ENCODE results near the gene TRIM24. TPM values are rescaled to one million over a fixed set of nuclear protein-coding genes. Genes with fewer than 3 reads are reported as not detected.

Gene TRIM24
- total RNA-seq, 1 experiment from 2014 or later, result 17.4 TPM

DNA sequence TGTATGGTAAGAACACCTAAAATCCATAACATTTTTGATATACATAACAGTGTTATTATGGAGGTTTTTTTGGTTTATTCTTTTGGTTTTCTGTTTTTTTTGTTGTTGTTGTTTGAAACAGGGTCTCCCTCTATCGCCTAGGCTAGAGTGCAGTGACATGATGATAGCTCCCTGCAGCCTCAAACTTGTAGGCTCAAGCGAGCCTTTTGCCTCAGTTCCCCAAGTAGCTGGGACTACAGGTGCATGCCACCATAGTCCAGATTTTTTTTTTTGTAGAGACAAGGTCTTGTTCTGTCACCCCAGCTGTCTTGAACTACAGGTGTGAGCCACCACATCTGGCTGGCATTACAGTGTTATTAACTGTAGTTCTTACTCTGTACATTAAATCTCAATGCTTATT, 83.7 kb downstream of the TRIM24 start:
- H4K20me1 ChIP-seq (ENCODE audit: insufficient read depth, low read depth, low read length), result no peaks in the 10 kb centered on the region
- no peak overlapping the region for H3K4me2 ChIP-seq (ENCODE audit: low read depth, low read length, poor library complexity, severe bottlenecking)
- H3K9me3 ChIP-seq (ENCODE audit: low read length), result no peaks in the 10 kb centered on the region
- DNase-seq, result no peak
- no peak overlapping the region for H3K4me3 ChIP-seq (ENCODE audit: low read length)
- no peaks in the 10 kb centered on the region for H3K27me3 ChIP-seq (ENCODE audit: low read length)
- no peak overlapping the region for H3K27ac ChIP-seq (ENCODE audit: low read length)
- peaks cover 58% of the 10 kb centered on the region for H3K36me3 ChIP-seq (ENCODE audit: insufficient read depth, low read length)
- H2AFZ ChIP-seq (ENCODE audit: low read length), result no peak overlapping the region
- no peak overlapping the region for H3K9ac ChIP-seq (ENCODE audit: low read length)
- peaks cover 16% of the 10 kb centered on the region for H3K79me2 ChIP-seq (ENCODE audit: low read length)
- H3K4me1 ChIP-seq (ENCODE audit: low read length), result no peaks in the 10 kb centered on the region
- H3K9me2 ChIP-seq (replicated peaks; ENCODE audit: insufficient read depth, low read length), result no peaks in the 10 kb centered on the region

DNA sequence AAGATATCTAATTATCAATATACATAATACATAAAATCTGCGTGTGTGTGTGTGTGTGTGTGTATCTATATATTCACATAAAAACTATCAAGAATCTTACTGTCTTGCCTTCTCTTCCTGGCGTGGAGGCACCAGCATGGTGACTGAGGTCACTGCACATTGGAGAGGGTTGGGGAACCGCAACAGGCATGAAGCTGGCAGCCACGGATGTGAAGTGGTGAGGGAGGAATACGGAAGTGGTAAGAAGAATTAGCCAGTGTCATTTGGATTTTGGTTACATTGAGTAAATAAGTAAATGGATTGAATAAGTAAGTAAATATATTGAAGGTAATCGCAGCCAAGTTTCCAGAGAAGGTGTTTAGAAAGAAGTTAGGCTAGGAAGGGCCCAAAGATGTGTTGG, 85.1 kb downstream of the TRIM24 start:
- Histone ChIP-seq H2AFZ (ENCODE audit: low read length) (no peak overlapping the region), H3K4me1 (ENCODE audit: low read length) (no peaks in the 10 kb centered on the region), H3K4me3 (ENCODE audit: low read length) (no peak overlapping the region), H3K36me3 (ENCODE audit: insufficient read depth, low read length) (peaks cover 45% of the 10 kb centered on the region), H3K27ac (ENCODE audit: low read length) (no peak overlapping the region), H4K20me1 (ENCODE audit: insufficient read depth, low read depth, low read length) (no peaks in the 10 kb centered on the region), H3K27me3 (ENCODE audit: low read length) (no peaks in the 10 kb centered on the region), H3K9ac (ENCODE audit: low read length) (no peak overlapping the region), H3K9me3 (ENCODE audit: low read length) (no peaks in the 10 kb centered on the region), H3K79me2 (ENCODE audit: low read length) (peaks cover 16% of the 10 kb centered on the region), H3K9me2 (replicated peaks; ENCODE audit: insufficient read depth, low read length) (no peaks in the 10 kb centered on the region), H3K4me2 (ENCODE audit: low read depth, low read length, poor library complexity, severe bottlenecking) (no peak overlapping the region)
- no peak for DNase-seq

DNA sequence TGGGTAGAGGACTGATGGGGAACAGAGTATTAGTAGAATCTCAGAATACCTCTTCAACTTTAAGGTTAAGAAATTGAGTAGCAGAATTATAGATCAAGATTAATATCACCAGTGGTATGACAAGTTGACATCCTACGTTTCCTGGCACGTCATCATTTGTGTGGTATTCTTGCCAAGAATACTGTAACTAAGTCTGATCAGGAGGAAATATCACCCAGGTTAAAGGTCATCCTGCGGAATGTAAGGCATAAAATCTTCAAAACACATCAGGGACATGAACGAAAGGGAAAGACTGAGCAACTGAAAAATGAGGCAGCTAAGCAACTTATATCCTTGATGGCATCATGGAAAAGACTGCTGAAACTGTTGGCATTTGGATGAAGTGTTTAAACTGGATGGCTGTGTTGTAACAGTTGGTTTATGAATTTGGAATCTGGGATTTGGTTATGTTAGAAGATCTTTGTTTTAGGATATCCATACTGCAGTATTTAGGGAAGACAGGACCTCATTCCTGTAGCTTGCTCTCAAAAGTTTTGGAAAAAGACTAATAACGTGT, 86.1 kb downstream of the TRIM24 start:
- H3K4me1 ChIP-seq (ENCODE audit: low read length), result no peaks in the 10 kb centered on the region
- H3K27ac ChIP-seq (ENCODE audit: low read length), result no peak overlapping the region
- H2AFZ ChIP-seq (ENCODE audit: low read length), result no peak overlapping the region
- no peak overlapping the region for H3K4me2 ChIP-seq (ENCODE audit: low read depth, low read length, poor library complexity, severe bottlenecking)
- peaks cover 16% of the 10 kb centered on the region for H3K79me2 ChIP-seq (ENCODE audit: low read length)
- peaks cover 43% of the 10 kb centered on the region for H3K36me3 ChIP-seq (ENCODE audit: insufficient read depth, low read length)
- DNase-seq, result no peak
- no peaks in the 10 kb centered on the region for H3K27me3 ChIP-seq (ENCODE audit: low read length)
- H4K20me1 ChIP-seq (ENCODE audit: insufficient read depth, low read depth, low read length), result no peaks in the 10 kb centered on the region
- H3K9ac ChIP-seq (ENCODE audit: low read length), result no peak overlapping the region
- H3K9me3 ChIP-seq (ENCODE audit: low read length), result no peaks in the 10 kb centered on the region
- H3K4me3 ChIP-seq (ENCODE audit: low read length), result no peak overlapping the region
- no peaks in the 10 kb centered on the region for H3K9me2 ChIP-seq (replicated peaks; ENCODE audit: insufficient read depth, low read length)

DNA sequence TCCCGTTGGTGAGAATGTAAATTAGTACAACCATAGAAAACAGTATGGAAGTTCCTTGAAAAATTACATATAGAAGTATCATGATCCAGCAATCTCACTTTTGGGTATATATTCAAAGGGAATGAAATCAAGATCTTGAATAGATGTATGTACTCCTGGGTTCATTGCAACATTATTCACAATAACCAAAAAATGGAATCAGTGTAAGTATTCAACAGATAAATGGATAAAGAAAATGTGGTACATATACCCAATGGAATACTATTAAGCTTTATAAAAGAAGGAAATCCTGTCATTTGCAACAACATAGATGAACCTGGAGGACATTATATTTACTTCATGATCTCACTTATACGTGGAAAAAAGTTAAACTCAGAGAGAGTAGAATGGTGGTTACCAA, 86.8 kb downstream of the TRIM24 start:
- Histone ChIP-seq H3K9me2 (replicated peaks; ENCODE audit: insufficient read depth, low read length) (no peaks in the 10 kb centered on the region), H3K27me3 (ENCODE audit: low read length) (no peaks in the 10 kb centered on the region), H3K9ac (ENCODE audit: low read length) (no peak overlapping the region), H3K4me2 (ENCODE audit: low read depth, low read length, poor library complexity, severe bottlenecking) (no peak overlapping the region), H4K20me1 (ENCODE audit: insufficient read depth, low read depth, low read length) (no peaks in the 10 kb centered on the region), H3K4me1 (ENCODE audit: low read length) (no peaks in the 10 kb centered on the region), H3K36me3 (ENCODE audit: insufficient read depth, low read length) (peaks cover 46% of the 10 kb centered on the region), H2AFZ (ENCODE audit: low read length) (no peak overlapping the region), H3K27ac (ENCODE audit: low read length) (no peak overlapping the region), H3K4me3 (ENCODE audit: low read length) (no peak overlapping the region), H3K79me2 (ENCODE audit: low read length) (peaks cover 16% of the 10 kb centered on the region), H3K9me3 (ENCODE audit: low read length) (no peaks in the 10 kb centered on the region)
- no peak for DNase-seq

DNA sequence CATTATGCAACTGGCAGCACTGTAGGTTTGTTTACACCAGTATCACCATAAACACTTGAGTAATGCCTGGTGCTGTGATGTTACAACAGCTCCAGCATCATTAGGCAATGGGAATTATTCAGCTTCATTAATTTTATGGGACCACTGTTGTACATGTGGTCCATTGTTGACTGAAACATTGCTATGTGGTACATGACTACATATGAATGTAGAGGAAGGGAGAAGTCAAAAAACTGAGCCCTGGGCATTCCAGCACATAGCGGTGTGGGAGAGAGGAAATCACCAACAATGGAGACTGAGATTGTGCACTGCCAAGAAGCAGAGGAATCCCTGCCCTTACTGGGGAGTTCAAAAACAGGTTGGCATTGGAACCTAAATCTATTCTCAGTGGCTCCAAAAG, 89.0 kb downstream of the TRIM24 start:
- Histone ChIP-seq H3K79me2 (ENCODE audit: low read length) (no peaks in the 10 kb centered on the region; the same call in 1 of the 2 replicates), H3K4me1 (ENCODE audit: low read length) (no peaks in the 10 kb centered on the region), H3K4me2 (ENCODE audit: low read depth, low read length, poor library complexity, severe bottlenecking) (no peak overlapping the region), H3K9ac (ENCODE audit: low read length) (no peak overlapping the region), H3K4me3 (ENCODE audit: low read length) (no peak overlapping the region), H3K9me2 (replicated peaks; ENCODE audit: insufficient read depth, low read length) (no peaks in the 10 kb centered on the region), H2AFZ (ENCODE audit: low read length) (no peak overlapping the region), H4K20me1 (ENCODE audit: insufficient read depth, low read depth, low read length) (no peaks in the 10 kb centered on the region), H3K27me3 (ENCODE audit: low read length) (no peaks in the 10 kb centered on the region), H3K36me3 (ENCODE audit: insufficient read depth, low read length) (peaks cover 57% of the 10 kb centered on the region), H3K9me3 (ENCODE audit: low read length) (no peaks in the 10 kb centered on the region), H3K27ac (ENCODE audit: low read length) (no peak overlapping the region)
- DNase-seq, result no peak

DNA sequence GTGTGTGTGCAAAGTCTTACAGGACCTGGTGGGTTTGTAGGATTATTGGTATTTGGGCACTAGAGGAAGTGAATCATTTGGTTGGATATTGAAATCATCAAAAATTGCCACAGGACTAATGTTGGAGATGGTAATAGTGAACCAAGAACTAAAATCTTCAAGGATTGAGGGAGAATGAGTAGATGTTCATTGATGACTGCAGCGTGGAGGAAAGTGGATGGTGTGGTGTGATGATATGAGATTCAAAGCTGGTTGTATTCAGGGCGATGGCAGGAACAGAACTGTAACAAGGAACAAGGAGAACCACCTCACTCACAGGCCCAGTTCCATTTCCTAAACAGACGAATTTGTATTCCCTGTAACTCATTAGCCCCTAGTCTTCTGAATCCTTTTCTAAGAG, 90.3 kb downstream of the TRIM24 start:
- Histone ChIP-seq H3K9me2 (replicated peaks; ENCODE audit: insufficient read depth, low read length) (no peaks in the 10 kb centered on the region), H3K79me2 (ENCODE audit: low read length) (no peaks in the 10 kb centered on the region), H3K4me1 (ENCODE audit: low read length) (no peaks in the 10 kb centered on the region), H3K27me3 (ENCODE audit: low read length) (no peaks in the 10 kb centered on the region), H2AFZ (ENCODE audit: low read length) (no peak overlapping the region), H4K20me1 (ENCODE audit: insufficient read depth, low read depth, low read length) (no peaks in the 10 kb centered on the region), H3K27ac (ENCODE audit: low read length) (no peak overlapping the region), H3K9me3 (ENCODE audit: low read length) (0 out of 2 replicates have a peak, but pooled peaks cover 3% of the 10 kb centered on the region), H3K36me3 (ENCODE audit: insufficient read depth, low read length) (peaks cover 54% of the 10 kb centered on the region), H3K9ac (ENCODE audit: low read length) (no peak overlapping the region), H3K4me3 (ENCODE audit: low read length) (no peak overlapping the region), H3K4me2 (ENCODE audit: low read depth, low read length, poor library complexity, severe bottlenecking) (no peak overlapping the region)
- DNase-seq, result no peak

DNA sequence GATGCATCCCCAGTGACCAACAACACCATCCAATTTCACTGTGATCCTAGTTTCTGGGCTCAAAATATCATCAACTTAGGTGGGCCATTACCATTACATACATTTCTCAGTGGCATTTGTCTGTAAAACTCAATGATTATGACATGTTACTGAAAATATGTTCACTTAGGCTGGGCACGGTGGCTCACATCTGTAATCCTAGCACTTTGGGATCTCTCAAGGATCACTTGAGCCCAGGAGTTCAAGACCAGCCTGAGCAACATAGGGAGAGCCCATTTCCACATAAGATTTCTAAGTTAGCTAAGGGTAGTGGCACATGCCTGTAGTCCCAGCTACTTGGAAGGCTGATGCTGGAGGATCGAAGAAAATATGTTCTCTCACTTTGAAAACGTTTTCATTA, 91.0 kb downstream of the TRIM24 start:
- Histone ChIP-seq H2AFZ (ENCODE audit: low read length) (no peak overlapping the region), H3K79me2 (ENCODE audit: low read length) (no peaks in the 10 kb centered on the region), H3K9ac (ENCODE audit: low read length) (no peak overlapping the region), H3K9me3 (ENCODE audit: low read length) (peaks cover 7% of the 10 kb centered on the region), H3K36me3 (ENCODE audit: insufficient read depth, low read length) (peaks cover 52% of the 10 kb centered on the region), H3K27ac (ENCODE audit: low read length) (no peak overlapping the region), H4K20me1 (ENCODE audit: insufficient read depth, low read depth, low read length) (no peaks in the 10 kb centered on the region), H3K4me3 (ENCODE audit: low read length) (no peak overlapping the region), H3K9me2 (replicated peaks; ENCODE audit: insufficient read depth, low read length) (no peaks in the 10 kb centered on the region), H3K27me3 (ENCODE audit: low read length) (no peaks in the 10 kb centered on the region), H3K4me1 (ENCODE audit: low read length) (no peaks in the 10 kb centered on the region), H3K4me2 (ENCODE audit: low read depth, low read length, poor library complexity, severe bottlenecking) (no peak overlapping the region)
- DNase-seq, result no peak

DNA sequence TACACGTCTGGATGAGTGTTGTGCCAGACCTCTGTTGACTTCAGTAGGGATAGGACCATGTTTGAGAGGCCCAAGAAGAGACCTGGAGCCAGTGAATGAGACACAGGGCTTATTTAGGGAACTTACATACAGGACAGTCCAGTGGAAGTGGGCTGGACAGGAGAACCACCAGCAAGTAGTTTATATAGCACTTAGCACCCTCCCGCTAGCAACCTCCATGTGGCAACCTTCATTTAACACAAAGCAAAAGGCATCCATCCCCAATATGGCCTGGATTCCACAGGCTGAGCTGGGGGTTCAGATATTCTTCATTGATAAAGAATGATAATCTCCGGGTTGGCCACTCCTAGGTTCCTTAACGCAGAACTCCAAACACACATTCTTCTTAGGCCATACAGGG, 93.7 kb downstream of the TRIM24 start:
- Histone ChIP-seq H2AFZ (ENCODE audit: low read length) (no peak overlapping the region), H3K4me2 (ENCODE audit: low read depth, low read length, poor library complexity, severe bottlenecking) (no peak overlapping the region), H3K9me2 (replicated peaks; ENCODE audit: insufficient read depth, low read length) (no peaks in the 10 kb centered on the region), H3K9me3 (ENCODE audit: low read length) (peaks cover 34% of the 10 kb centered on the region), H3K27me3 (ENCODE audit: low read length) (no peaks in the 10 kb centered on the region), H3K79me2 (ENCODE audit: low read length) (no peaks in the 10 kb centered on the region), H3K9ac (ENCODE audit: low read length) (no peak overlapping the region), H3K4me3 (ENCODE audit: low read length) (no peak overlapping the region), H3K4me1 (ENCODE audit: low read length) (no peaks in the 10 kb centered on the region), H3K27ac (ENCODE audit: low read length) (no peak overlapping the region), H3K36me3 (ENCODE audit: insufficient read depth, low read length) (peaks cover 76% of the 10 kb centered on the region), H4K20me1 (ENCODE audit: insufficient read depth, low read depth, low read length) (no peaks in the 10 kb centered on the region)
- DNase-seq, result no peak

DNA sequence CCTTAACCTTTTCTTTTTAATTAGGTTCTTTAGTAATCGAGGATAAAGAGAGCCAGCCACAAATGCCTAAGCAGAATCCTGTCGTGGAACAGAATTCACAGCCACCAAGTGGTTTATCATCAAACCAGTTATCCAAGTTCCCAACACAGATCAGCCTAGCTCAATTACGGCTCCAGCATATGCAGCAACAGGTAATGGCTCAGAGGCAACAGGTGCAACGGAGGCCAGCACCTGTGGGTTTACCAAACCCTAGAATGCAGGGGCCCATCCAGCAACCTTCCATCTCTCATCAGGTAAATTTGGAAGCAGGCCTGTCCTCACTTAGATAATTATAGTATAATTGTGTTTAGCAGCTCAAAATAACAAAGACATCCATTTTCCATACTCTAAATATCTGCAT, 94.6 kb downstream of the TRIM24 start:
- H3K27ac ChIP-seq (ENCODE audit: low read length), result no peak overlapping the region
- H3K9me2 ChIP-seq (replicated peaks; ENCODE audit: insufficient read depth, low read length), result no peaks in the 10 kb centered on the region
- H3K9ac ChIP-seq (ENCODE audit: low read length), result no peak overlapping the region
- no peak for DNase-seq
- no peaks in the 10 kb centered on the region for H4K20me1 ChIP-seq (ENCODE audit: insufficient read depth, low read depth, low read length)
- no peaks in the 10 kb centered on the region for H3K79me2 ChIP-seq (ENCODE audit: low read length)
- H3K4me3 ChIP-seq (ENCODE audit: low read length), result no peak overlapping the region
- H3K4me2 ChIP-seq (ENCODE audit: low read depth, low read length, poor library complexity, severe bottlenecking), result no peak overlapping the region
- peaks cover 34% of the 10 kb centered on the region for H3K9me3 ChIP-seq (ENCODE audit: low read length)
- H3K36me3 ChIP-seq (ENCODE audit: insufficient read depth, low read length), result peaks cover 84% of the 10 kb centered on the region
- H2AFZ ChIP-seq (ENCODE audit: low read length), result no peak overlapping the region
- H3K4me1 ChIP-seq (ENCODE audit: low read length), result no peaks in the 10 kb centered on the region
- H3K27me3 ChIP-seq (ENCODE audit: low read length), result no peaks in the 10 kb centered on the region
